Transverse colon (tissue), 3 donors: ENCODE data around the gene GABRP.

Source experiments
- EP300 ChIP-seq: sonication (generic); formaldehyde crosslinking; IDR thresholded peaks from one replicate; pipeline ENCODE4 v1.6.1; 2017; ENCODE audit warnings: antibody characterized with exemption, low read depth
- POLR2A ChIP-seq: fragments of 450-650 bp; IDR thresholded peaks from one replicate; pipeline ENCODE4 v1.6.1; 2016; ENCODE audit warnings: antibody characterized with exemption, mild to moderate bottlenecking, moderate library complexity
- TF ChIP-seq, protein P1 (sequence below), 5 experiments: fragments of 200-600 bp in 3 of 5; fragments of 450-650 bp in 2 of 5; sonication (generic) in 3 of 5; IDR thresholded peaks; 1 replicate in 2 of 5; 2 replicates in 3 of 5; pipeline ENCODE4 v1.5.1; 2016 to 2017; ENCODE audit warnings: antibody characterized with exemption in 5 of 5, inconsistent platforms in 3 of 5, mild to moderate bottlenecking in 2 of 5, moderate library complexity in 1 of 5

DNA sequence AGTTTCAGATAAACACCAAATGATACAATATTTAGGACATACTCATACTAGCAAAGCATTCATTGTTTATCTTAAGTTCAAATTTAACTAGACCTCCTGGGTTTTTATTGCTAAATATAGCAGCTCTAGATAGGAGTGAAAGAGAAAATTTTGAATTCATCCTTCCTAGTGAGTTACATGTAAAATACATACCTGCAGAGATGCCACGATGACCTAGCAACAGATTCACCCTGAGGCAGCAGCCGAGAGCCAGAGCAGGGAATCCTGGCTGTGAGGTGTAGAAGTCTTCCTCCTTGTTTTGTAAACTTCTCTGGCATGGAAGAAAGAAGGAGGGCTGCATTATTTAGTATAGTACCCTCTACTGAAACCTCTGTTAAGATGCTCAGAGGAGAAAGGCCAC is 25.9 kb upstream of the GABRP start:
- TF ChIP-seq, protein P1, sequence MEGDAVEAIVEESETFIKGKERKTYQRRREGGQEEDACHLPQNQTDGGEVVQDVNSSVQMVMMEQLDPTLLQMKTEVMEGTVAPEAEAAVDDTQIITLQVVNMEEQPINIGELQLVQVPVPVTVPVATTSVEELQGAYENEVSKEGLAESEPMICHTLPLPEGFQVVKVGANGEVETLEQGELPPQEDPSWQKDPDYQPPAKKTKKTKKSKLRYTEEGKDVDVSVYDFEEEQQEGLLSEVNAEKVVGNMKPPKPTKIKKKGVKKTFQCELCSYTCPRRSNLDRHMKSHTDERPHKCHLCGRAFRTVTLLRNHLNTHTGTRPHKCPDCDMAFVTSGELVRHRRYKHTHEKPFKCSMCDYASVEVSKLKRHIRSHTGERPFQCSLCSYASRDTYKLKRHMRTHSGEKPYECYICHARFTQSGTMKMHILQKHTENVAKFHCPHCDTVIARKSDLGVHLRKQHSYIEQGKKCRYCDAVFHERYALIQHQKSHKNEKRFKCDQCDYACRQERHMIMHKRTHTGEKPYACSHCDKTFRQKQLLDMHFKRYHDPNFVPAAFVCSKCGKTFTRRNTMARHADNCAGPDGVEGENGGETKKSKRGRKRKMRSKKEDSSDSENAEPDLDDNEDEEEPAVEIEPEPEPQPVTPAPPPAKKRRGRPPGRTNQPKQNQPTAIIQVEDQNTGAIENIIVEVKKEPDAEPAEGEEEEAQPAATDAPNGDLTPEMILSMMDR (IDR thresholded peaks at IDR 0.05), result no peak
- no peak for TF ChIP-seq EP300
- no peak for TF ChIP-seq POLR2A
